Neural progenitor cell (in vitro differentiated cells): ENCODE results near the gene TBC1D1. TPM values are rescaled to one million over a fixed set of nuclear protein-coding genes. Genes with fewer than 3 reads are reported as not detected.

Source experiments
- DNase-seq: peaks from one replicate; pipeline ENCODE4 v3.0.0-alpha.2; 2016; ENCODE audit warnings: low spot score
- H2AFZ ChIP-seq: fragments of 200-600 bp; sonication (generic); replicated peaks from 2 replicates; pipeline ENCODE4 v1.6.1; 2016; ENCODE audit warnings: antibody characterized with exemption
- H3F3A ChIP-seq: fragments of 200-600 bp; sonication (generic); 2 replicates; pipeline ENCODE4 v1.6.1; 2016; ENCODE audit warnings: antibody characterized with exemption, low read depth
- H3K27ac ChIP-seq: fragments of 200-600 bp; sonication (generic); 2 replicates; pipeline ENCODE4 v1.5.1; 2016; ENCODE audit warnings: mild to moderate bottlenecking
- H3K27me3 ChIP-seq: fragments of 200-600 bp; sonication (generic); 2 replicates; pipeline ENCODE4 v1.6.1; 2016; ENCODE audit warnings: mild to moderate bottlenecking, moderate library complexity
- H3K36me3 ChIP-seq: fragments of 200-600 bp; sonication (generic); 2 replicates; pipeline ENCODE4 v1.5.1; 2016
- H3K4me1 ChIP-seq: fragments of 200-600 bp; sonication (generic); 2 replicates; pipeline ENCODE4 v1.6.1; 2016; ENCODE audit warnings: mixed run types
- H3K4me2 ChIP-seq: fragments of 200-600 bp; sonication (generic); 2 replicates; pipeline ENCODE4 v1.6.1; 2016
- H3K4me3 ChIP-seq: fragments of 200-600 bp; sonication (generic); 2 replicates; pipeline ENCODE4 v1.5.1; 2016
- H3K79me2 ChIP-seq: fragments of 200-600 bp; sonication (generic); 2 replicates; pipeline ENCODE4 v1.6.1; 2016; ENCODE audit warnings: low read depth
- H3K9ac ChIP-seq: fragments of 200-600 bp; sonication (generic); 2 replicates; pipeline ENCODE4 v1.6.1; 2016
- H3K9me3 ChIP-seq: fragments of 200-600 bp; sonication (generic); 2 replicates; pipeline ENCODE4 v1.5.1; 2016; ENCODE audit warnings: low read depth
- H4K20me1 ChIP-seq: fragments of 200-600 bp; sonication (generic); 2 replicates; pipeline ENCODE4 v1.6.1; 2016; ENCODE audit warnings: low read depth
- H3K27ac Mint-ChIP-seq: 3 replicates; pipeline ENCODE4 v1.8.0; 2021; ENCODE audit warnings: mixed read lengths
- H3K27me3 Mint-ChIP-seq: 2 replicates; pipeline ENCODE4 v1.8.0; 2022; ENCODE audit warnings: low read depth, mild to moderate bottlenecking, inconsistent platforms, moderate library complexity, mixed read lengths; ENCODE audit not compliant: insufficient read depth
- H3K36me3 Mint-ChIP-seq: 3 replicates; pipeline ENCODE4 v1.8.0; 2021; ENCODE audit warnings: mixed read lengths
- H3K4me1 Mint-ChIP-seq: 3 replicates; pipeline ENCODE4 v1.8.0; 2021; ENCODE audit warnings: mixed read lengths
- H3K4me3 Mint-ChIP-seq: 3 replicates; pipeline ENCODE4 v1.8.0; 2021; ENCODE audit warnings: mild to moderate bottlenecking, moderate library complexity, mixed read lengths
- H3K9me3 Mint-ChIP-seq: 3 replicates; pipeline ENCODE4 v1.8.0; 2020; ENCODE audit warnings: mixed read lengths
- EZH2 ChIP-seq: fragments of 200-600 bp; sonication (generic); IDR thresholded peaks from 2 replicates; pipeline ENCODE4 v1.6.1; 2017; ENCODE audit warnings: antibody characterized with exemption, mild to moderate bottlenecking, moderate library complexity
- EZH2phosphoT487 ChIP-seq: fragments of 200-600 bp; sonication (generic); IDR thresholded peaks from 2 replicates; pipeline ENCODE4 v1.6.1; 2017; ENCODE audit warnings: antibody characterized with exemption
- total RNA-seq: library from RNA; depleted of rRNA; stranded (reverse); fragments of >200 nt; gene quantifications from 2 replicates; pipeline ENCODE4 v1.2.3, GENCODE V29; 2015; ENCODE audit warnings: low replicate concordance
- TF ChIP-seq, protein P1 (sequence below): fragments of 200-600 bp; sonication (generic); IDR thresholded peaks from 2 replicates; pipeline ENCODE4 v1.5.1; 2017; ENCODE audit warnings: antibody characterized with exemption, mild to moderate bottlenecking

Gene TBC1D1
- total RNA-seq, 1 donor from 2014 or later = 208 TPM

DNA sequence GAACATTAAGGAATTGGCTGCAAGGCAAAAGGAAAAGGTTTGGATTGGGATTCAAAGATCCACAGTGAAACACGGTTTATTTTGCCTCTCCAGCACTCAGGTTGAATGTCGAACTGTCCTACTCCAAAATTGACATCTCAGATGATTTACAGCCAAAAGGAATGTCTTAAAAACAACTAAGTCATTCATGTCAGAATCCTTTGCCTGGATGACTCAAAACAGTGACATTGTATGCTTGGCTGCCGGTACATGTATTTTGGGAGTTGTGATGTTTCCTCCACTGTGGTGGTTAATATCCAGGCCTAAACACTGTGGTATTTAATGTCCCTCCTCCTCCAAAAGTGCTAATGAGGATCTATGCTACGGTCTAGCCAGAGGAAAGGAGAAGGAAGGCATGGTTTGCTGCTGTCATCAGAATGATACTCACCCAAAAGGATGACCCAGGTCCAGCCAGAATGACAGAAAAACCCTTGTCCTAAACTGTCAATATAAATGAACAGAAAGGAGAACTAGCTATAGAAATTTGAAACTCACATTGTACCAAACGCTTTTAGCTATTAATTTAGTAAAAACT, 43.5 kb upstream of the TBC1D1 start:
- no peak overlapping the region for H3K27ac Mint-ChIP-seq

DNA sequence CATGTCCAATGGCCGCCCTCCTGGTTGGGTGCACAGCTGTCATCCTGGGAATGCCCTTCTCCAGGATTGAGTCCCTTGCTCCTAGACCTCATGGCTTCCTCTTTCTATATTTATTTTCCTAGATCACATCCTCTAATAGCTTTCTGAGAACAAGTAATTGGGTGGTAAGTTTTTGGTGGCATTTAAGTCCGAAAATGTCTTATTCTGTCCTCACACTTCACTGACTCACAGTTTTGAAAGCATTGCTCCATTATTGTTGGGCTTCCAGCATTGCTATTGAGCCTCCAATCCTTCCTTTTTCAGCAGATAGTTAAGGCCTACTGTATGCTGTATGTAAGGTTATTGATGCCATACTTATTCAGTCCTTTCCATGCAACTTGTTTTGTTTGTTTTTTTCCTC, 38.5 kb upstream of the TBC1D1 start:
- Mint-ChIP-seq H3K27me3 (no peaks in the 10 kb centered on the region), H3K4me3 (no peak overlapping the region), H3K36me3 (peaks cover 22% of the 10 kb centered on the region), H3K4me1 (no peaks in the 10 kb centered on the region), H3K27ac (no peak overlapping the region), H3K9me3 (no peaks in the 10 kb centered on the region)
- Histone ChIP-seq H3K4me2 (no peak overlapping the region), H3K36me3 (no peaks in the 10 kb centered on the region), H3K4me3 (no peak overlapping the region), H2AFZ (no peak overlapping the region), H3K27me3 (no peaks in the 10 kb centered on the region), H3K4me1 (peaks cover 4% of the 10 kb centered on the region), H4K20me1 (no peaks in the 10 kb centered on the region), H3F3A (no peaks in the 10 kb centered on the region), H3K79me2 (no peaks in the 10 kb centered on the region), H3K9me3 (no peaks in the 10 kb centered on the region), H3K27ac (no peak overlapping the region), H3K9ac (no peak overlapping the region)
- TF ChIP-seq, protein P1, sequence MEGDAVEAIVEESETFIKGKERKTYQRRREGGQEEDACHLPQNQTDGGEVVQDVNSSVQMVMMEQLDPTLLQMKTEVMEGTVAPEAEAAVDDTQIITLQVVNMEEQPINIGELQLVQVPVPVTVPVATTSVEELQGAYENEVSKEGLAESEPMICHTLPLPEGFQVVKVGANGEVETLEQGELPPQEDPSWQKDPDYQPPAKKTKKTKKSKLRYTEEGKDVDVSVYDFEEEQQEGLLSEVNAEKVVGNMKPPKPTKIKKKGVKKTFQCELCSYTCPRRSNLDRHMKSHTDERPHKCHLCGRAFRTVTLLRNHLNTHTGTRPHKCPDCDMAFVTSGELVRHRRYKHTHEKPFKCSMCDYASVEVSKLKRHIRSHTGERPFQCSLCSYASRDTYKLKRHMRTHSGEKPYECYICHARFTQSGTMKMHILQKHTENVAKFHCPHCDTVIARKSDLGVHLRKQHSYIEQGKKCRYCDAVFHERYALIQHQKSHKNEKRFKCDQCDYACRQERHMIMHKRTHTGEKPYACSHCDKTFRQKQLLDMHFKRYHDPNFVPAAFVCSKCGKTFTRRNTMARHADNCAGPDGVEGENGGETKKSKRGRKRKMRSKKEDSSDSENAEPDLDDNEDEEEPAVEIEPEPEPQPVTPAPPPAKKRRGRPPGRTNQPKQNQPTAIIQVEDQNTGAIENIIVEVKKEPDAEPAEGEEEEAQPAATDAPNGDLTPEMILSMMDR = no peak
- TF ChIP-seq EZH2phosphoT487 (no peak), EZH2 (no peak)
- DNase-seq = no peak

More for the DNA sequence above, 43.5 kb upstream of the TBC1D1 start:
- no peak for DNase-seq
- Mint-ChIP-seq H3K4me1 (no peaks in the 10 kb centered on the region), H3K27me3 (no peaks in the 10 kb centered on the region), H3K4me3 (no peak overlapping the region), H3K9me3 (no peaks in the 10 kb centered on the region), H3K36me3 (peaks cover 28% of the 10 kb centered on the region)
- H3K9me3 ChIP-seq = no peaks in the 10 kb centered on the region
- H3K36me3 ChIP-seq = no peaks in the 10 kb centered on the region
- H3K4me3 ChIP-seq = no peak overlapping the region
- no peak overlapping the region for H2AFZ ChIP-seq
- TF ChIP-seq EZH2phosphoT487 (no peak), EZH2 (no peak)
- TF ChIP-seq, protein P1 = no peak
- H3K27ac ChIP-seq = no peak overlapping the region
- no peaks in the 10 kb centered on the region for H3K79me2 ChIP-seq
- H3K9ac ChIP-seq = no peak overlapping the region
- H3K27me3 ChIP-seq = no peaks in the 10 kb centered on the region
- no peaks in the 10 kb centered on the region for H4K20me1 ChIP-seq
- H3K4me2 ChIP-seq = no peak overlapping the region
- H3F3A ChIP-seq = no peaks in the 10 kb centered on the region
- peaks cover 4% of the 10 kb centered on the region for H3K4me1 ChIP-seq

DNA sequence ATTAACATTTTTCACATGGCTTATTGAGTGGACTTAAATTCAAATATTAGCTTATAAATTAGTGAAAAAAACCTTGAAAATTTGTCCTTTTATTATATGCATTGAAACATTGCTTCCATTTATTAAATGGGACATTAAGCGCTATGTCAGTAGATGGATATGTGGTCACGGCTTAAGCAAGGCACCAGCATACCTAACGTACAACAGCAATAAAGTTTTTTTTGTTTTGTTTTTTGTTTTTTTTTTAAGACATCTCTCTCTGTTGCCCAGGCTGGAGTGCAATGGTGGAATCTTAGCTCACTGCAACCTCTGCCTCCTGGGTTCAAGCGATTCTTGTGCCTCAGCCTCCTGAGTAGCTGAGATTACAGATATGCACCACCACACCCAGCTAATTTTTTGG, 32.8 kb upstream of the TBC1D1 start:
- no peak overlapping the region for H3K27ac ChIP-seq
- Mint-ChIP-seq H3K36me3 (peaks cover 15% of the 10 kb centered on the region), H3K27ac (no peak overlapping the region), H3K9me3 (no peaks in the 10 kb centered on the region), H3K4me1 (no peaks in the 10 kb centered on the region), H3K27me3 (no peaks in the 10 kb centered on the region), H3K4me3 (no peak overlapping the region)
- H3K36me3 ChIP-seq = peaks cover 6% of the 10 kb centered on the region
- no peak overlapping the region for H3K4me3 ChIP-seq
- no peaks in the 10 kb centered on the region for H3K9me3 ChIP-seq
- TF ChIP-seq EZH2phosphoT487 (no peak), EZH2 (no peak)
- TF ChIP-seq, protein P1 = no peak
- no peak for DNase-seq
- H4K20me1 ChIP-seq = no peaks in the 10 kb centered on the region
- H3F3A ChIP-seq = no peaks in the 10 kb centered on the region
- no peak overlapping the region for H2AFZ ChIP-seq
- H3K4me2 ChIP-seq = no peak overlapping the region
- H3K27me3 ChIP-seq = no peaks in the 10 kb centered on the region
- H3K4me1 ChIP-seq = no peaks in the 10 kb centered on the region
- H3K9ac ChIP-seq = no peak overlapping the region
- no peaks in the 10 kb centered on the region for H3K79me2 ChIP-seq
